ENCODE measurements around the gene SYK.
"Not testable (repeated sequence)": the region's sequence is repeated elsewhere in the genome, so short reads cannot be mapped to it uniquely, and the experiment has no call there.

The SYK gene

GRCh38 chr9:90799271-90799852 is 2.3 kb upstream of the SYK start:
- DNase-seq, result no peak

DNA sequence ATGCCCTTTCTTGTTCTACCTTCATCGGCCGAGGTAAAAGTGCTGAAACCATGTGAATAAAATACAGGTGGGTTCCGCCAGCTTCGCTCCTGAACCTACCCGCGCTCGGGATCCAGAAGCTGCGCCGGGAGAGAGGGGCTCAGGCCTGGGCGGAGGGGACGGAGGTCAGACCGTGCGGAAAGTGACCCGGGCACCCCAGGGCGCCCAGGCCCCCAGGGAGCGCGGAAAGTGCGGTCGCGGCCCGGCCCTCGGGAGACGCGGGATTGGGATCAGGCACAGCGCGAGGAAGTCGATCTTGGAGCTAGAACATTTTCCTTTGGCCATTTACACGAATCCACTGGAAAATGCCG is 329 bp downstream of the SYK start:
- no peak for DNase-seq

GRCh38 chr9:90802386-90802985 is 867 bp downstream of the SYK start:
- no peak for DNase-seq

- DNase-seq, result no peak
Observed at GRCh38 chr9:90803860-90804593, 2.4 kb downstream of the SYK start.

GRCh38 chr9:90805006-90805996 is 3.7 kb downstream of the SYK start:
- DNase-seq, result no peak

GRCh38 chr9:90807006-90807405 is 5.4 kb downstream of the SYK start:
- DNase-seq, result no peak

- DNase-seq, result no peak
Observed at GRCh38 chr9:90808398-90808797, 6.8 kb downstream of the SYK start.

DNA sequence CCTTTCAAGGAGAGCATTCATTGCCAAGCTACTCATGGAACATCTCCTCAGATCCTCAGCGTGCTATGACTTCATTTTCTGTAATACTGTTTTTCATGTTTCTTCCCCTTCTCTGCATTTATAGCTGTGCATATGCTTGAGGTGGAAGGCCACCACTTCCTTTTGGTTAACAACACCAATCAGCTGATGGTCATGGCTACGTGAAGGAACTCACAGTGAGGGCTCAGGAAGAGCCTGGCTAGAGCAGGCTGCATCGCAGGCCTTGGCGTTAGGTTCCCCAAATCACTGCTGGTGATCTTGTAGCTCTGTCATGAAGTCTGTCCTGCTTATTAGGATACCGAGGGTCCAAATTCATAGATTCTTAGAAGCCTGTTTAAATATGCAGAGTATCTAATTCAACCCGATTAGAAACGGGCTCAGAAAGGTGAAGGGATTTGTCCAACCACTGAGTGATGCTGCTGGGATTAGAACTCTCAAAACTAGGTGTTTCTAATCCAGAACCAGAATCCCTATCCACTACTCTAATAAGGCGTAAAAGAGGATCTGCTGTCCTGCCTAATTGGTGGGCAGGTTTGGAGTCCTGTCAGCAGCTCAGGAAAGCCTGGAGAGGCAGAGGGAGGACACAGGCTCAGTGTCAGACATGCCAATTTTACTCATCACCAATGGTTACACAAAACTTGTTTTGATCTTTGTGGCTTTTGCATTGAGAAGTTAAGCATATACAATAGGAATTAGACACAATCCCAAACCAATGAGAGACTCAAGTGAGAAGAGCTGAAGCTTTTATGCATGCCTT is 7.5 kb downstream of the SYK start:
- peak; percentile 21 for DNase-seq

GRCh38 chr9:90810691-90811090 is 9.1 kb downstream of the SYK start:
- DNase-seq, result no peak

DNA sequence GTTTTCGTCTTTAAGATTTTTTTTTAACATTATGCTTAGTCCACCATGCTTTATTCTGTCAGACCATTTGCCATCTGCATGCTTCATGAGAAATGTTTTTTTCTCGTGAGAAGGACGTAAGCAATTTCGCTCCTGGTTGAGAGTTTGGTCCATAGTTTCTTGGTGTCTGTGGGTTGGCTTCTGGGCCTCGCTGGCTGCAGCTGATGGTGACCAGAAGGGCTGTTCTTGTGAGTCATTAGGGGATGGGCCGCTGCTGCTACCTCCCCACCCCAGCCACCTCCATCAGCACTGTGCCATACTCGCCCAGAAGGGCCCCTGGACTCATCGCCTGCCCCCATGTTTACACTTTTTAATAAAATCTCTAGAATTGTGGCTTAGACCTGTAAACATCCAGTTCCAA is 11.4 kb downstream of the SYK start:
- no peak for DNase-seq

- DNase-seq, result no peak
Observed at GRCh38 chr9:90813523-90813922, 11.9 kb downstream of the SYK start.

- DNase-seq, result no peak
Observed at GRCh38 chr9:90814355-90814754, 12.7 kb downstream of the SYK start.

- DNase-seq, result peak; percentile 86
Observed at GRCh38 chr9:90815183-90815943, 13.7 kb downstream of the SYK start.

DNA sequence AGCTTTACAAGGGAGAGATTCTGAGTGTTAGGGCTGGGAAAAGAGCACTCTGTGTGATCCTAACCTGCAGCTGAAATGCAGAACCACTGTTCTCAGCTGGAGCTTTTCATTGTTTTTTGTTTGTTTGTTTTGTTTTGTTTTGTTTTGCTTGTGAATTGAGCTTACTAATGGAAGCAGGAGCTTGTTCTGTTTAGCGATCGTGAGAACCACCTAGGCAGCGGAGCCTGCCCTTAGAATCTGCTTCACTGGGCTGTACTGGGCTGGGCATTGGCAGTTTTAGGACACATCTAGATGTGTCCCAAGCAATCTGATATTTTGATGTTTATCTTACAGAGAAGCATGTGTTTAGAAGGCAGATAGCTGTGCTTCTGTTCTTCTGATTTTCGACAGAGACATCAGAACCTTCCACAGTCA is 14.3 kb downstream of the SYK start:
- DNase-seq, result no peak

- DNase-seq, result no peak
Observed at GRCh38 chr9:90816690-90817089, 15.1 kb downstream of the SYK start.

GRCh38 chr9:90818279-90818678 is 16.7 kb downstream of the SYK start:
- DNase-seq, result no peak

GRCh38 chr9:90820406-90820805 is 18.8 kb downstream of the SYK start:
- not testable (repeated sequence) for DNase-seq

DNA sequence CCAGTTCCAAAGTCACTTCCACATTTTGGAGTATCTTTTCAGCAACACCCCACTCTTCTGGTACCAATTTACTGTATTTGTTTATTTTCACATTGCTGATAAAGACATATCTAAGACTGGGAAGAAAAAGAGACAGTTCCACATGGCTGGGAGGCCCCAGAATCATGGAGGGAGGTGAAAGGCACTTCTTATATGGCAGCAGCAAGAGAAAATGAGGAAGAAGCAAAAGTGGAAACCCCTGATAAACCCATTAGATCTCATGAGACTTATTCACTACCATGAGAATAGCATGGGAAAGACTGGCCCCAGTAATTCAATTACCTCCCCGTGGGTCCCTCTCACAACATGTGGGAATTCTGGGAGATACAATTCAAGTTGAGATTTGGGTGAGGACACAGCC is 19.6 kb downstream of the SYK start:
- not testable (repeated sequence) for DNase-seq

- no peak for DNase-seq
Observed at GRCh38 chr9:90821697-90822096, 20.1 kb downstream of the SYK start.

- no peak for DNase-seq
Observed at GRCh38 chr9:90822866-90823265, 21.2 kb downstream of the SYK start.

DNA sequence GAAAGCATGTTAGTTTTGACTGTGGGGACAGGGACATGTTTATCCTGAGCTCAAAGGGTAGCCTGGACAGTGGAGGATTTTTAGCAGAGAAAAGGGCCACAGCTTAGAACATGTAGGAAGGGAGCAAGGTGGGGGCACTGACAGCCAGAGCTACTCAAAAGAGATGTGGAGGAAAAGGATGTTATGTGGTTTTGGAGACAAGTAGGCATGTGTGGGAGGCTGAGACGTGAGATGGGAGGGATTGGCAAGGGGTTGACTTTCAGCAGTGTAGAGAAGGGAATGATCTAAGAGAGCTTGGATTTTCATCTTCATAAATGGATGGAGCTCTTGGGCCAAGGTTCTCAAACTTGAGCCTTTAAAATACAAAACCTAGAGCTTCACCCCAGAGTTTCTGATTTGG is 24.0 kb downstream of the SYK start:
- DNase-seq, result peak; percentile 38
